Right atrium auricular region (tissue), 2 donors: Measurements from ENCODE around the gene G0S2. TPM values are rescaled to one million over a fixed set of nuclear protein-coding genes. Genes with fewer than 3 reads are reported as not detected.

Source experiments
- DNase-seq: peaks from one replicate; pipeline ENCODE4 v3.0.0-alpha.2; 2019; ENCODE audit warnings: low spot score
- H3K27ac ChIP-seq, 2 donors: fragments of 200-600 bp; sonication (generic); 1 replicate in 1 of 2; 2 replicates in 1 of 2; pipeline ENCODE4 v1.5.1; 2016 to 2019
- H3K27me3 ChIP-seq, 2 donors: fragments of 200-600 bp; sonication (generic); one replicate each; pipeline versions ENCODE4 v1.5.1 to v1.6.0; 2017 to 2019
- H3K36me3 ChIP-seq: fragments of 200-600 bp; sonication (generic); one replicate; pipeline ENCODE4 v1.5.1; 2016
- H3K4me1 ChIP-seq, 2 donors: fragments of 200-600 bp; sonication (generic); one replicate each; pipeline versions ENCODE4 v1.5.1 to v1.6.0; 2017 to 2019
- H3K4me3 ChIP-seq, 2 donors: fragments of 200-600 bp; sonication (generic); 1 replicate in 1 of 2; 2 replicates in 1 of 2; pipeline ENCODE4 v1.5.1; 2017 to 2019; ENCODE audit warnings: mild to moderate bottlenecking in 1 of 2, moderate library complexity in 1 of 2
- H3K9me3 ChIP-seq, 2 donors: fragments of 200-600 bp; sonication (generic); one replicate each; pipeline ENCODE4 v1.5.1; 2019
- total RNA-seq, 2 donors: library from RNA; depleted of rRNA; stranded (reverse); fragments of >200 nt; gene quantifications; one replicate each; pipeline ENCODE4 v1.1.0, GENCODE V29; 2016
- TF ChIP-seq, protein P1 (sequence below), 2 donors: fragments of 200-600 bp; sonication (generic); IDR thresholded peaks; one replicate each; pipeline ENCODE4 v1.5.1; 2019; ENCODE audit warnings: antibody characterized with exemption in 2 of 2

Gene G0S2, protein sequence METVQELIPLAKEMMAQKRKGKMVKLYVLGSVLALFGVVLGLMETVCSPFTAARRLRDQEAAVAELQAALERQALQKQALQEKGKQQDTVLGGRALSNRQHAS
- total RNA-seq = 100 to 1,000 TPM; 212 to 299 TPM

DNA sequence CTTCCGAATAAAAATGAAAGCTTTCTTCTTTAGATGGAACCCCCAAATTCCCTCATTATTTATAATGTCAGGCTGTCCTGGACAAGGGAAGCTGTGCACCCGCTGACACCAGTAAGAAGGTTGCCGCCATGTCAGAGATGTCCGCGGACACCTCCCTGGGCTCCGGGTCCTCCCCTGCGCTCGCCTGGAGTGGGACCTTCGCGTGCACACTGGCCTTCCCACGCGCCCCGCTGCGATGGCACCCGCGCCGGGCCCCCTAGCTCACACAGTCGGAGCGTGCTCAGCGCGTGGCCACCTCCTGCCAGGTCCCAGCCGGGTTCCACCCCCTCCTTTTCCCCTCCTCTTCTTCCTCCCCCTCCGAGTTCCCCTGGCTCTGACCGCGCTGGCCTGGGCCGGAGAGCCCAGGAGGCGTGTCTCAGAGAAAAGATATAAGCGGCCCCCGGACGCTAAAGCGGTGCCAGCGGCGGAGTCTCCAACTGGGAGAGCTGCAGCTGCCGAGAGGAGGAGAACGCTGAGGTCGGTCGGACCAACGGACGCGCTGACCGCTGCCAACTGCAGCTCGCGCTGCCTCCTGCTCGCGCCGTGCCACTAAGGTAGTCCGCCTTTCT is at the start of gene G0S2:
G0S2 (plus strand) TSS at position 456 of the 608 bp plus-strand sequence. CDS start 273 bp downstream, outside the sequence.
- DNase-seq = peak; percentile 79
- H3K4me3 ChIP-seq = peak within 1 kb of the TSS; percentile 56 to 62
- TF ChIP-seq, protein P1, sequence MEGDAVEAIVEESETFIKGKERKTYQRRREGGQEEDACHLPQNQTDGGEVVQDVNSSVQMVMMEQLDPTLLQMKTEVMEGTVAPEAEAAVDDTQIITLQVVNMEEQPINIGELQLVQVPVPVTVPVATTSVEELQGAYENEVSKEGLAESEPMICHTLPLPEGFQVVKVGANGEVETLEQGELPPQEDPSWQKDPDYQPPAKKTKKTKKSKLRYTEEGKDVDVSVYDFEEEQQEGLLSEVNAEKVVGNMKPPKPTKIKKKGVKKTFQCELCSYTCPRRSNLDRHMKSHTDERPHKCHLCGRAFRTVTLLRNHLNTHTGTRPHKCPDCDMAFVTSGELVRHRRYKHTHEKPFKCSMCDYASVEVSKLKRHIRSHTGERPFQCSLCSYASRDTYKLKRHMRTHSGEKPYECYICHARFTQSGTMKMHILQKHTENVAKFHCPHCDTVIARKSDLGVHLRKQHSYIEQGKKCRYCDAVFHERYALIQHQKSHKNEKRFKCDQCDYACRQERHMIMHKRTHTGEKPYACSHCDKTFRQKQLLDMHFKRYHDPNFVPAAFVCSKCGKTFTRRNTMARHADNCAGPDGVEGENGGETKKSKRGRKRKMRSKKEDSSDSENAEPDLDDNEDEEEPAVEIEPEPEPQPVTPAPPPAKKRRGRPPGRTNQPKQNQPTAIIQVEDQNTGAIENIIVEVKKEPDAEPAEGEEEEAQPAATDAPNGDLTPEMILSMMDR (IDR thresholded peaks at IDR 0.05) = no peak
- peak within 1 kb of the TSS; percentile 79 to 87 for H3K27ac ChIP-seq
- peaks cover 0 to 33% of the 10 kb centered on the region in 2 donors for H3K4me1 ChIP-seq
- H3K27me3 ChIP-seq = no peaks in the 10 kb centered on the region
- H3K36me3 ChIP-seq = no peaks in the 10 kb centered on the region
- no peaks in the 10 kb centered on the region for H3K9me3 ChIP-seq

DNA sequence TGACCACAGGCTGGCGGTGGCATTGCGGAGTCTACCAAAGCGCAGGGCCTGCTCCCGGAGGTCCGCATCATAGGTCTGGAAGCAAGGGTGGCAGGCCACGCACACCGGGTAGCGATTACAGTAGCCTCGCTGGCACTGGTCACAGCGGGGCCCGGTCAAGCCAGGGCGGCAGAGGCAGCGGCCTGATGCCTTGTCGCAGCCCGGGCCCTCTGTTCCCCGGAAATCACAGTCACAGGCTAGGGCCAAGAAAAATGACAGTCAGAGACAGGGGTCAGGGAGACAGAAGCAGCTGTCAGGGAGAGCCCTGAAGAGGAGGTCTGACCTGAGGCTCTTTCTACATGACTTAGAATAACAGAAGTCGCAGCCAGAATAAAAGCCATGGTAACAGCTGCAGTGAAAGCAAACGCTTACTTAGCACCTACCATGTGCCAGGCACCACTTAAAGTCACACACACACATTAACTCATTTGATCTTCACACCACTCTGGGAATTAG is 49.4 kb upstream of the G0S2 start:
- Histone ChIP-seq H3K4me1 (peaks cover 0 to 55% of the 10 kb centered on the region in 2 donors), H3K27ac (peak overlapping the region; percentile 72 to 86)

DNA sequence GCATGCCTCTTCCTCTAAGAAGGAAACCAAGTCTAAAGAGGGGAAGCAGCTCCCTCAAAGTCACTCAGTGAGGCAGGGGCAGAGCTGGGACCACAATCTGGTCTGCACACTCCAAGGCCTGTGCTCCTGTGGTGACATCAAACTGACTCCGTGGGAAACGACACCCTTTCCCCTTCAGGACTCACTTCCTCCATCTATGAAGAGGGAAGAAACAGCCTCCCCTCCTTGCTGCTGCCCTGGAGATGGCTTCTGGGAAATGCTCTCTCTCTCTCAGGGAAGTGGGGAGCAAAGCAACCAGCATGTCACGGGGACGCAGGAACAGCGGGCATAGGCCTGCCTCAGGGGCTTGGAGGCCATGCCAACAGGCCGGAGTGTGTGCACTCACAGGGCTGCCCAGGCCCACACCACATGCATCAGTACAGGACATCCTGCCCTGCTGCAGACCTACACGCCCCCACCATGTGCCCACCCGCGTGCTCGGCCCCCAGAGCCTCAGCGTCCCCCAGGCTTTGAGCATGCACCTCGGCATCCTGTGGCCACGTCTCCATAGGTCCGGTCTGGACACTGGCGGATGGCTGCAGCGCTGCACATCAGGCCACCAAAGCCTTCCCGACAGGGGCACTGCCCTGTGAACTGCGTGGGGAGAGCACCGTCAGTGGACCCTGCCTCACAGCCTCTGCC is 48.7 kb upstream of the G0S2 start:
- TF ChIP-seq, protein P1 (IDR thresholded peaks at IDR 0.05) = no peak
- peaks cover under 1 to 55% of the 10 kb centered on the region in 2 donors for H3K4me1 ChIP-seq
- peak overlapping the region; percentile 72 to 86 for H3K27ac ChIP-seq
- no peaks in the 10 kb centered on the region for H3K27me3 ChIP-seq
- DNase-seq = no peak
- H3K36me3 ChIP-seq = no peaks in the 10 kb centered on the region
- H3K9me3 ChIP-seq = no peaks in the 10 kb centered on the region
- no peak overlapping the region for H3K4me3 ChIP-seq

More for the DNA sequence above, 49.4 kb upstream of the G0S2 start:
- no peak for DNase-seq
- Histone ChIP-seq H3K9me3 (no peaks in the 10 kb centered on the region), H3K4me3 (no peak overlapping the region), H3K36me3 (no peaks in the 10 kb centered on the region), H3K27me3 (no peaks in the 10 kb centered on the region)
- TF ChIP-seq, protein P1 (IDR thresholded peaks at IDR 0.05) = no peak

DNA sequence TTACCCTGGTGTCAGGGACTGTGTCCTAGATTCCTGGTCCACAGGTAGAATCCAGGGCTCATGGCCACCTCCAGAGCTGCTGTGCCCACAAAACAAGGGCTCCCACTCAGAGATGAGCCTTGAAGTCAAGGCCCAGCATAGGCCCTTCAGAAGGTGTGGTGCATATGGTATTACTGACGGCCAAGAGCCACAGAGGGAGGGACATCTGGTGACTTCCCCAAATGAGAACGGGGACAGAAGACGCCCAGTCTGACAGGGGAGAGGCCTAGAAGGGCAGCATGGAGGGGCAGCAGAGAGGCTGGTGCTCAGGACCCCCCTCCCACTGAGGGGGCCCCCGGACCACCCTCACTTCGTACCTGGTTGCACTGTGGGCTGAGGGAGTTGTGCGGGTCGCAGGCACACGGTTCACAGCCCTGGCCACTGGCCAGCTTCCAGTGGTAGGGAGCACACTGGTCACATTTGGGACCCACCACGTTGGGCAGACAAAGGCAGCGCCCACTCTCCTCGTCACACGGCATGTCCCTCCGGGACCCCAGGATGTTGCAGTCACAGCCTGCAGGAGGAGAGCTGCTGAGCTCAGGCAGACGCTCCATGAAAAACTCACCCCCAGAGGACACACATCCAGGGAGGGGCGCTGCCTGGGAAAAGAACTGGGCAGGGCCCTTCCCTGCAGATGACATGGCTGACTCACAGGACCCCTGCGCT is 48.0 kb upstream of the G0S2 start:
- peaks cover 3 to 53% of the 10 kb centered on the region in 2 donors for H3K4me1 ChIP-seq
- no peak overlapping the region for H3K4me3 ChIP-seq
- no peaks in the 10 kb centered on the region for H3K27me3 ChIP-seq
- no peak for DNase-seq
- no peaks in the 10 kb centered on the region for H3K9me3 ChIP-seq
- no peaks in the 10 kb centered on the region for H3K36me3 ChIP-seq
- H3K27ac ChIP-seq = peak overlapping the region; percentile 14 to 72
- TF ChIP-seq, protein P1 (IDR thresholded peaks at IDR 0.05) = no peak

DNA sequence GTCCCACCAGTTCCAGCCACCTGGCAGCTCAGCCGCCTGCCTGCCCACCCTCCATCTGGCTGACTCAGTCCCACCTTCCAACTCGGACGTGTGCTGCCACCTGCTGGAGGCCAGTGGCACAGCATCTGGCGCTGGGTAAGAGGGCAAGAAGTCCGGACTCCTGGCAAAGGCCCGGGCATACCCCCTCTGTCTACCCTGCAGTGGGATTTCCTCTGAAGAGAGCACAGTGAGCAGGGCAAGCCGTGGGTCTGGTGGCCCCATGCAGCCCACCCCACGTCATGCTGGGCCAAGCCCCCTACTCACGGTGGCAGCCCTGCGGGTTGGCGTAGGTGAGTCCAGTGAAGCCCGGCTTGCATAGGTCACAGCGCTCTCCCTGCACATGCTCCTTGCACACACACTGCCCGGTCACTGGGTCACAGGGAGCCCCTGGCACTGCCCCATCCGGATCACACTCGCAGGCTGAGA is 47.4 kb upstream of the G0S2 start:
- H3K4me3 ChIP-seq = no peak overlapping the region
- TF ChIP-seq, protein P1 (IDR thresholded peaks at IDR 0.05) = peak; percentile 96 to 97
- H3K9me3 ChIP-seq = no peaks in the 10 kb centered on the region
- peaks cover 3 to 51% of the 10 kb centered on the region in 2 donors for H3K4me1 ChIP-seq
- peak overlapping the region; percentile 14 to 72 for H3K27ac ChIP-seq
- DNase-seq = peak; percentile 81
- no peaks in the 10 kb centered on the region for H3K36me3 ChIP-seq
- H3K27me3 ChIP-seq = no peaks in the 10 kb centered on the region
